Endodermal cell (in vitro differentiated cells): ENCODE data around the gene OMP. TPM values are rescaled to one million over a fixed set of nuclear protein-coding genes. Genes with fewer than 3 reads are reported as not detected.

Experiments used
- DNase-seq: peaks from one replicate; pipeline ENCODE4 v3.0.0-alpha.2; 2017
- H3K27ac ChIP-seq: 2 replicates; pipeline ENCODE4 v1.5.1; 2013; ENCODE audit warnings: mild to moderate bottlenecking, low read depth, low read length, moderate library complexity
- H3K27me3 ChIP-seq: 2 replicates; pipeline ENCODE4 v1.6.1; 2013; ENCODE audit warnings: mild to moderate bottlenecking, low read length, moderate library complexity; ENCODE audit not compliant: insufficient read depth, control insufficient read depth, poor library complexity, severe bottlenecking
- H3K36me3 ChIP-seq: 2 replicates; pipeline ENCODE4 v1.7.0; 2013; ENCODE audit warnings: mild to moderate bottlenecking, low read length, moderate library complexity; ENCODE audit not compliant: control insufficient read depth, insufficient read depth
- H3K4me1 ChIP-seq: one replicate; pipeline ENCODE4 v1.7.0; 2013; ENCODE audit warnings: low read length; ENCODE audit not compliant: control insufficient read depth, insufficient read depth
- H3K4me3 ChIP-seq: 2 replicates; pipeline ENCODE4 v1.5.1; 2013; ENCODE audit warnings: mild to moderate bottlenecking, low read length, moderate library complexity
- H3K9ac ChIP-seq: 2 replicates; pipeline ENCODE4 v1.6.1; 2013; ENCODE audit warnings: mild to moderate bottlenecking, low read length, moderate library complexity; ENCODE audit not compliant: poor library complexity, severe bottlenecking; ENCODE audit errors: extremely low read depth
- H3K9me3 ChIP-seq: 2 replicates; pipeline ENCODE4 v1.6.1; 2013; ENCODE audit warnings: mild to moderate bottlenecking, low read length, moderate library complexity; ENCODE audit not compliant: control insufficient read depth
- H3K27ac Mint-ChIP-seq: 2 replicates; pipeline ENCODE4 v1.8.0; 2020; ENCODE audit warnings: mixed read lengths
- H3K27me3 Mint-ChIP-seq: 2 replicates; pipeline ENCODE4 v1.8.0; 2021; ENCODE audit warnings: mild to moderate bottlenecking, mixed read lengths; ENCODE audit not compliant: insufficient read depth
- H3K36me3 Mint-ChIP-seq: 2 replicates; pipeline ENCODE4 v1.8.0; 2020; ENCODE audit warnings: low read depth, mixed read lengths
- H3K4me1 Mint-ChIP-seq: 2 replicates; pipeline ENCODE4 v1.8.0; 2020; ENCODE audit warnings: mixed read lengths
- H3K4me3 Mint-ChIP-seq: 2 replicates; pipeline ENCODE4 v1.8.0; 2020; ENCODE audit warnings: mild to moderate bottlenecking, moderate library complexity, mixed read lengths
- H3K9me3 Mint-ChIP-seq: 2 replicates; pipeline ENCODE4 v1.8.0; 2020; ENCODE audit warnings: mild to moderate bottlenecking, mixed read lengths
- CTCF ChIP-seq: fragments of 200-600 bp; sonication (generic); conservative IDR thresholded peaks from 2 replicates; pipeline ENCODE4 v1.5.0; 2021; ENCODE audit warnings: antibody characterized with exemption, mild to moderate bottlenecking
- WGBS, 2 experiments: methylation state at CpG; one replicate each; pipeline versions ENCODE4 v1.1.5 to v1.1.7; 2013; ENCODE audit warnings: missing lambda C conversion rate in 2 of 2, mixed read lengths in 1 of 2; ENCODE audit not compliant: insufficient coverage in 1 of 2, insufficient read length in 1 of 2; 5-methylcytosine and 5-hydroxymethylcytosine counted together
- total RNA-seq, 2 donors: library from RNA; stranded (reverse); fragmentation: NEBNext Ultra II Directional in 1 of 2; extraction: Animal tissue kit (Norgen Biotek cat#: 25700) in 1 of 2; gene quantifications; 2 replicates in 1 of 2; 3 replicates in 1 of 2; pipeline ENCODE4 v1.2.1, GENCODE V29; 2021

The OMP gene
- total RNA-seq, 2 donors from 2014 or later, result 1.6 to 1.7 TPM

GRCh38 chr11:77090046-77090372, 12.6 kb upstream of the OMP start:
- H3K4me3 ChIP-seq, result no peak overlapping the region
- Mint-ChIP-seq H3K4me3 (no peak overlapping the region), H3K36me3 (peaks cover 2% of the 10 kb centered on the region), H3K27ac (no peak overlapping the region), H3K27me3 (no peaks in the 10 kb centered on the region), H3K4me1 (peaks cover 4% of the 10 kb centered on the region), H3K9me3 (no peaks in the 10 kb centered on the region)
- H3K9me3 ChIP-seq, result no peaks in the 10 kb centered on the region
- H3K27me3 ChIP-seq, result no peaks in the 10 kb centered on the region
- H3K27ac ChIP-seq, result no peak overlapping the region
- H3K36me3 ChIP-seq, result no peaks in the 10 kb centered on the region
- H3K9ac ChIP-seq, result no peak overlapping the region
- TF ChIP-seq CTCF, result no peak
- H3K4me1 ChIP-seq, result no peaks in the 10 kb centered on the region
- no peak for DNase-seq
- 96% methylated on average over 3 to 4 of the region's 4 CpGs for WGBS, 2 experiments

GRCh38 chr11:77090373-77091111, 12.1 kb upstream of the OMP start:
- no peak overlapping the region for H3K4me3 Mint-ChIP-seq
- no peak for TF ChIP-seq CTCF
- WGBS, 2 experiments, result 75 to 82% methylated on average over 8 to 13 of the region's 13 CpGs
- H3K27ac ChIP-seq, result no peak overlapping the region
- H3K4me1 ChIP-seq, result no peaks in the 10 kb centered on the region
- no peaks in the 10 kb centered on the region for H3K27me3 ChIP-seq
- peak; percentile 67 for DNase-seq
- H3K27me3 Mint-ChIP-seq, result no peaks in the 10 kb centered on the region
- H3K4me3 ChIP-seq, result no peak overlapping the region
- H3K27ac Mint-ChIP-seq, result no peak overlapping the region
- no peaks in the 10 kb centered on the region for H3K9me3 Mint-ChIP-seq
- H3K4me1 Mint-ChIP-seq, result peaks cover 7% of the 10 kb centered on the region
- H3K36me3 ChIP-seq, result no peaks in the 10 kb centered on the region
- no peak overlapping the region for H3K9ac ChIP-seq
- peaks cover 2% of the 10 kb centered on the region for H3K36me3 Mint-ChIP-seq
- H3K9me3 ChIP-seq, result no peaks in the 10 kb centered on the region

GRCh38 chr11:77091146-77091940, 11.3 kb upstream of the OMP start:
- peaks cover 2% of the 10 kb centered on the region for H3K36me3 Mint-ChIP-seq
- no peak overlapping the region for H3K9ac ChIP-seq
- H3K4me1 ChIP-seq, result no peaks in the 10 kb centered on the region
- H3K36me3 ChIP-seq, result no peaks in the 10 kb centered on the region
- no peaks in the 10 kb centered on the region for H3K9me3 Mint-ChIP-seq
- H3K4me1 Mint-ChIP-seq, result peaks cover 13% of the 10 kb centered on the region
- 18 to 52% methylated on average over 5 to 9 of the region's 9 CpGs for WGBS, 2 experiments
- H3K4me3 ChIP-seq, result no peak overlapping the region
- H3K9me3 ChIP-seq, result no peaks in the 10 kb centered on the region
- H3K27ac ChIP-seq, result no peak overlapping the region
- H3K27me3 ChIP-seq, result no peaks in the 10 kb centered on the region
- TF ChIP-seq CTCF, result peak; percentile 98
- DNase-seq, result peak; percentile 98
- no peak overlapping the region for H3K27ac Mint-ChIP-seq
- H3K4me3 Mint-ChIP-seq, result no peak overlapping the region
- H3K27me3 Mint-ChIP-seq, result no peaks in the 10 kb centered on the region
